Liver (tissue), 9 donors: ENCODE measurements around the gene ADRA2B. TPM values are rescaled to one million over a fixed set of nuclear protein-coding genes. Genes with fewer than 3 reads are reported as not detected.

Experiments used
- DNase-seq: peaks from one replicate; pipeline ENCODE4 v3.0.0-alpha.2; 2017; ENCODE audit warnings: low spot score
- H3K27ac ChIP-seq, 2 donors: one replicate each; pipeline ENCODE4 v1.7.0; 2013; ENCODE audit warnings: inconsistent platforms in 2 of 2, low read length in 2 of 2, control low read depth in 1 of 2, low read depth in 1 of 2, mild to moderate bottlenecking in 1 of 2
- H3K27me3 ChIP-seq, 4 donors: one replicate each; pipeline versions ENCODE4 v1.6.1 to v1.7.0; 2013; ENCODE audit warnings: low read length in 3 of 4, inconsistent platforms in 1 of 4, mild to moderate bottlenecking in 1 of 4, moderate library complexity in 1 of 4; ENCODE audit not compliant: control insufficient read depth in 4 of 4, insufficient read depth in 4 of 4
- H3K36me3 ChIP-seq, 4 donors: one replicate each; pipeline versions ENCODE4 v1.6.1 to v1.7.0; 2013; ENCODE audit warnings: low read length in 3 of 4, mild to moderate bottlenecking in 3 of 4, low read depth in 1 of 4, moderate library complexity in 1 of 4; ENCODE audit not compliant: control insufficient read depth in 4 of 4, insufficient read depth in 3 of 4
- H3K4me1 ChIP-seq, 4 donors: one replicate each; pipeline versions ENCODE4 v1.6.1 to v1.7.0; 2013; ENCODE audit warnings: low read length in 3 of 4, mild to moderate bottlenecking in 3 of 4, moderate library complexity in 1 of 4; ENCODE audit not compliant: control insufficient read depth in 4 of 4, insufficient read depth in 4 of 4
- H3K4me3 ChIP-seq, 3 donors: one replicate each; pipeline versions ENCODE4 v1.6.1 to v1.7.0; 2013; ENCODE audit warnings: low read length in 3 of 3, control low read depth in 1 of 3, low read depth in 1 of 3, mild to moderate bottlenecking in 1 of 3
- H3K9ac ChIP-seq, 2 donors: one replicate each; pipeline ENCODE4 v1.7.0; 2013; ENCODE audit warnings: low read length in 2 of 2, mild to moderate bottlenecking in 2 of 2, moderate library complexity in 2 of 2, control low read depth in 1 of 2, low read depth in 1 of 2
- H3K9me3 ChIP-seq, 4 donors: one replicate each; pipeline versions ENCODE4 v1.6.1 to v1.7.0; 2013; ENCODE audit warnings: low read length in 3 of 4; ENCODE audit not compliant: control insufficient read depth in 4 of 4
- EGR1 ChIP-seq, 2 donors: IDR thresholded peaks; 2 replicates each; pipeline ENCODE4 v1.6.1; 2016 to 2018; ENCODE audit warnings: antibody characterized with exemption in 2 of 2, low read depth in 2 of 2
- FOXA1 ChIP-seq: IDR thresholded peaks from 2 replicates; pipeline ENCODE4 v1.6.1; 2016; ENCODE audit warnings: antibody characterized with exemption
- FOXA2 ChIP-seq: IDR thresholded peaks from 2 replicates; pipeline ENCODE4 v1.6.1; 2016; ENCODE audit warnings: antibody characterized with exemption
- GABPA ChIP-seq, 2 donors: IDR thresholded peaks in 1 of 2; conservative IDR thresholded peaks in 1 of 2; 2 replicates each; pipeline ENCODE4 v1.6.1; 2016; ENCODE audit warnings: antibody characterized with exemption in 2 of 2, mild to moderate bottlenecking in 1 of 2, moderate library complexity in 1 of 2
- HNF4A ChIP-seq, 2 donors: conservative IDR thresholded peaks; 2 replicates each; pipeline ENCODE4 v1.6.1; 2016; ENCODE audit warnings: antibody characterized with exemption in 2 of 2, mild to moderate bottlenecking in 2 of 2
- HNF4G ChIP-seq: IDR thresholded peaks from 2 replicates; pipeline ENCODE4 v1.6.1; 2016; ENCODE audit warnings: antibody characterized with exemption
- JUND ChIP-seq, 2 donors: IDR thresholded peaks; 2 replicates each; pipeline ENCODE4 v1.6.1; 2016; ENCODE audit warnings: antibody characterized with exemption in 2 of 2
- NR2F2 ChIP-seq: IDR thresholded peaks from 2 replicates; pipeline ENCODE4 v1.6.1; 2016; ENCODE audit warnings: antibody characterized with exemption
- RAD21 ChIP-seq, 2 donors: IDR thresholded peaks; 2 replicates each; pipeline ENCODE4 v1.6.1; 2016; ENCODE audit warnings: antibody characterized with exemption in 2 of 2, mild to moderate bottlenecking in 2 of 2
- RXRA ChIP-seq, 2 donors: IDR thresholded peaks; 2 replicates each; pipeline ENCODE4 v1.6.1; 2017 to 2018; ENCODE audit warnings: antibody characterized with exemption in 2 of 2, mild to moderate bottlenecking in 1 of 2
- SP1 ChIP-seq: IDR thresholded peaks from 2 replicates; pipeline ENCODE4 v1.6.1; 2018; ENCODE audit warnings: antibody characterized with exemption, mild to moderate bottlenecking
- TAF1 ChIP-seq: conservative IDR thresholded peaks from 2 replicates; pipeline ENCODE4 v1.6.1; 2016; ENCODE audit warnings: antibody characterized with exemption, mild to moderate bottlenecking
- YY1 ChIP-seq: IDR thresholded peaks from 2 replicates; pipeline ENCODE4 v1.6.1; 2016; ENCODE audit warnings: antibody characterized with exemption, mild to moderate bottlenecking
- WGBS: extraction: QIAGEN DNeasy Blood & Tissue Kit; methylation state at CpG from one replicate; pipeline ENCODE4 v1.1.7; 2013; 5-methylcytosine and 5-hydroxymethylcytosine counted together
- polyA plus RNA-seq, 2 donors: library from polyadenylated mRNA; stranded (reverse) in 1 of 2; unstranded in 1 of 2; fragments of 200-250 nt in 1 of 2; fragments of >200 nt in 1 of 2; fragmentation: Nextera tagmentation in 1 of 2; extraction: Ambion mirVana in 1 of 2; gene quantifications; one replicate each; pipeline versions ENCODE4 v1.2.1 to v1.2.3, GENCODE V29; 2013 to 2015
- total RNA-seq, 2 donors: library from RNA; depleted of rRNA; stranded (reverse); fragments of >200 nt; gene quantifications; one replicate each; pipeline ENCODE4 v1.2.3, GENCODE V29; 2014
- TF ChIP-seq, protein P1 (sequence below): IDR thresholded peaks from 2 replicates; pipeline ENCODE4 v1.6.1; 2016; ENCODE audit warnings: antibody characterized with exemption
- TF ChIP-seq, protein P2 (sequence below): IDR thresholded peaks from 2 replicates; pipeline ENCODE4 v1.6.1; 2016; ENCODE audit warnings: antibody characterized with exemption, mild to moderate bottlenecking
- TF ChIP-seq, protein P3 (sequence below): IDR thresholded peaks from 2 replicates; pipeline ENCODE4 v1.6.1; 2016; ENCODE audit warnings: antibody characterized with exemption
- TF ChIP-seq, protein P4 (sequence below): IDR thresholded peaks from 2 replicates; pipeline ENCODE4 v1.6.1; 2016; ENCODE audit warnings: antibody characterized with exemption
- TF ChIP-seq, protein P5 (sequence below): fragments of 150-350 bp; IDR thresholded peaks from 2 replicates; pipeline ENCODE4 v1.5.1; 2017; ENCODE audit warnings: improper control_type of control experiment, low read depth, low read length; ENCODE audit not compliant: missing input control
- donor health status: healthy.
- donor health status: healthy.
- donor health status: healthy.
- donor health status: healthy.
- donor health status: healthy.

Gene ADRA2B
- total and polyA plus RNA-seq, 4 donors = 1.3 to 8.6 (median 3.0) TPM

DNA sequence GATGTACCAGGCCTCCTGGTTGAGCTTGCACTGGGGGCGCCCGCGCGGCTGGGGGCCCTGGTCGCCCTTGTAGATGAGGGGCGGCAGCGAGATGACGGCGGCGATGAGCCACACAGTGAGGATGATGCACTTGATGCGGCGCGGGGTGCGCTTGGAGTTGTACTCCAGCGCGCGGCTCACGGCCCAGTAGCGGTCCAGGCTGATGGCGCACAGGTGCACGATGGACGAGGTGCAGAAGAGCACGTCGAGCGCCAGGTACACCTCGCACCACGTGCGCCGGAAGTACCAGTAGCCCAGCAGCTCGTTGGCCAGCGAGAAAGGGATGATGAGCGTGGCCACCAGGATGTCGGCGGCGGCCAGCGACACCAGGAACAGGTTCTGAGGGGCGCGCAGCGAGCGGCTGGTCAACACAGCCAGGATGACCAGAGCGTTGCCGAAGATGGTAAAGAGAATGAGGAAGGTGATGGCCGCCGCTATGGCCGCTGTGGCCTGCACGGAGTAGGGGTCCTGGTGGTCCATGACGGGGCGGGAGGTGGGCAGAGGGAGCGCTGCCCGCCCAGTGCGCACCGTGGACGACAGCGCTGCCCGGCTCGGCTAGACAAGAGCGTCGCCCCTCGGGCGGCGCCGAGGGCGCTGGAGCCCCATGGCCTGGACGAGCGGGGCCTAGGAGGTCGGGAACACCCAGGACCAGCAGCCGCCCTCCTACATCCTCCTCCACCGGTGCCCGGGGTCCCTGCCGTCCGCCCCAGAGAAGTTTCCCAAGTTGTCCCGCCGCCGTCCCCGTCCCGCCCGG, 544 bp downstream of the ADRA2B start:
- Histone ChIP-seq H3K9ac (no peak overlapping the region), H3K4me3 (peak overlapping the region in 1 of 3 donors; percentile 63), H3K27ac (peak overlapping the region in 1 of 2 donors; percentile 44), H3K36me3 (no peaks in the 10 kb centered on the region), H3K4me1 (peaks cover 0 to 6% (median 3%) of the 10 kb centered on the region in 4 donors), H3K27me3 (peaks cover 0 to 3% (median 0%) of the 10 kb centered on the region in 4 donors), H3K9me3 (no peaks in the 10 kb centered on the region)
- no peak for DNase-seq
- 43% methylated on average over 77 of the region's 77 CpGs for WGBS
- TF ChIP-seq, protein P1, sequence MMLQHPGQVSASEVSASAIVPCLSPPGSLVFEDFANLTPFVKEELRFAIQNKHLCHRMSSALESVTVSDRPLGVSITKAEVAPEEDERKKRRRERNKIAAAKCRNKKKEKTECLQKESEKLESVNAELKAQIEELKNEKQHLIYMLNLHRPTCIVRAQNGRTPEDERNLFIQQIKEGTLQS = no peak
- TF ChIP-seq GABPA (IDR thresholded peaks at IDR 0.05 in 1 of 2, conservative IDR thresholded peaks at IDR 0.05 in 1 of 2) (no peak), JUND (IDR thresholded peaks at IDR 0.05) (no peak), SP1 (no peak), RAD21 (IDR thresholded peaks at IDR 0.05) (no peak), EGR1 (IDR thresholded peaks at IDR 0.05; ENCODE audit: low read depth in 2 of 2) (no peak), HNF4A (conservative IDR thresholded peaks at IDR 0.05) (no peak), FOXA1 (no peak), NR2F2 (no peak), TAF1 (no peak), RXRA (IDR thresholded peaks at IDR 0.05) (no peak), YY1 (no peak), HNF4G (no peak), FOXA2 (no peak)
- TF ChIP-seq, protein P2, sequence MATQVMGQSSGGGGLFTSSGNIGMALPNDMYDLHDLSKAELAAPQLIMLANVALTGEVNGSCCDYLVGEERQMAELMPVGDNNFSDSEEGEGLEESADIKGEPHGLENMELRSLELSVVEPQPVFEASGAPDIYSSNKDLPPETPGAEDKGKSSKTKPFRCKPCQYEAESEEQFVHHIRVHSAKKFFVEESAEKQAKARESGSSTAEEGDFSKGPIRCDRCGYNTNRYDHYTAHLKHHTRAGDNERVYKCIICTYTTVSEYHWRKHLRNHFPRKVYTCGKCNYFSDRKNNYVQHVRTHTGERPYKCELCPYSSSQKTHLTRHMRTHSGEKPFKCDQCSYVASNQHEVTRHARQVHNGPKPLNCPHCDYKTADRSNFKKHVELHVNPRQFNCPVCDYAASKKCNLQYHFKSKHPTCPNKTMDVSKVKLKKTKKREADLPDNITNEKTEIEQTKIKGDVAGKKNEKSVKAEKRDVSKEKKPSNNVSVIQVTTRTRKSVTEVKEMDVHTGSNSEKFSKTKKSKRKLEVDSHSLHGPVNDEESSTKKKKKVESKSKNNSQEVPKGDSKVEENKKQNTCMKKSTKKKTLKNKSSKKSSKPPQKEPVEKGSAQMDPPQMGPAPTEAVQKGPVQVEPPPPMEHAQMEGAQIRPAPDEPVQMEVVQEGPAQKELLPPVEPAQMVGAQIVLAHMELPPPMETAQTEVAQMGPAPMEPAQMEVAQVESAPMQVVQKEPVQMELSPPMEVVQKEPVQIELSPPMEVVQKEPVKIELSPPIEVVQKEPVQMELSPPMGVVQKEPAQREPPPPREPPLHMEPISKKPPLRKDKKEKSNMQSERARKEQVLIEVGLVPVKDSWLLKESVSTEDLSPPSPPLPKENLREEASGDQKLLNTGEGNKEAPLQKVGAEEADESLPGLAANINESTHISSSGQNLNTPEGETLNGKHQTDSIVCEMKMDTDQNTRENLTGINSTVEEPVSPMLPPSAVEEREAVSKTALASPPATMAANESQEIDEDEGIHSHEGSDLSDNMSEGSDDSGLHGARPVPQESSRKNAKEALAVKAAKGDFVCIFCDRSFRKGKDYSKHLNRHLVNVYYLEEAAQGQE = no peak
- TF ChIP-seq, protein P3, sequence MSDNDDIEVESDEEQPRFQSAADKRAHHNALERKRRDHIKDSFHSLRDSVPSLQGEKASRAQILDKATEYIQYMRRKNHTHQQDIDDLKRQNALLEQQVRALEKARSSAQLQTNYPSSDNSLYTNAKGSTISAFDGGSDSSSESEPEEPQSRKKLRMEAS = no peak
- TF ChIP-seq, protein P4, sequence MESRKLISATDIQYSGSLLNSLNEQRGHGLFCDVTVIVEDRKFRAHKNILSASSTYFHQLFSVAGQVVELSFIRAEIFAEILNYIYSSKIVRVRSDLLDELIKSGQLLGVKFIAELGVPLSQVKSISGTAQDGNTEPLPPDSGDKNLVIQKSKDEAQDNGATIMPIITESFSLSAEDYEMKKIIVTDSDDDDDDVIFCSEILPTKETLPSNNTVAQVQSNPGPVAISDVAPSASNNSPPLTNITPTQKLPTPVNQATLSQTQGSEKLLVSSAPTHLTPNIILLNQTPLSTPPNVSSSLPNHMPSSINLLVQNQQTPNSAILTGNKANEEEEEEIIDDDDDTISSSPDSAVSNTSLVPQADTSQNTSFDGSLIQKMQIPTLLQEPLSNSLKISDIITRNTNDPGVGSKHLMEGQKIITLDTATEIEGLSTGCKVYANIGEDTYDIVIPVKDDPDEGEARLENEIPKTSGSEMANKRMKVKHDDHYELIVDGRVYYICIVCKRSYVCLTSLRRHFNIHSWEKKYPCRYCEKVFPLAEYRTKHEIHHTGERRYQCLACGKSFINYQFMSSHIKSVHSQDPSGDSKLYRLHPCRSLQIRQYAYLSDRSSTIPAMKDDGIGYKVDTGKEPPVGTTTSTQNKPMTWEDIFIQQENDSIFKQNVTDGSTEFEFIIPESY = no peak
- TF ChIP-seq, protein P5, sequence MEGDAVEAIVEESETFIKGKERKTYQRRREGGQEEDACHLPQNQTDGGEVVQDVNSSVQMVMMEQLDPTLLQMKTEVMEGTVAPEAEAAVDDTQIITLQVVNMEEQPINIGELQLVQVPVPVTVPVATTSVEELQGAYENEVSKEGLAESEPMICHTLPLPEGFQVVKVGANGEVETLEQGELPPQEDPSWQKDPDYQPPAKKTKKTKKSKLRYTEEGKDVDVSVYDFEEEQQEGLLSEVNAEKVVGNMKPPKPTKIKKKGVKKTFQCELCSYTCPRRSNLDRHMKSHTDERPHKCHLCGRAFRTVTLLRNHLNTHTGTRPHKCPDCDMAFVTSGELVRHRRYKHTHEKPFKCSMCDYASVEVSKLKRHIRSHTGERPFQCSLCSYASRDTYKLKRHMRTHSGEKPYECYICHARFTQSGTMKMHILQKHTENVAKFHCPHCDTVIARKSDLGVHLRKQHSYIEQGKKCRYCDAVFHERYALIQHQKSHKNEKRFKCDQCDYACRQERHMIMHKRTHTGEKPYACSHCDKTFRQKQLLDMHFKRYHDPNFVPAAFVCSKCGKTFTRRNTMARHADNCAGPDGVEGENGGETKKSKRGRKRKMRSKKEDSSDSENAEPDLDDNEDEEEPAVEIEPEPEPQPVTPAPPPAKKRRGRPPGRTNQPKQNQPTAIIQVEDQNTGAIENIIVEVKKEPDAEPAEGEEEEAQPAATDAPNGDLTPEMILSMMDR = no peak
